Stomach smooth muscle (tissue), 2 donors: Measurements from ENCODE around the gene BEST1.

Source experiments
- H3K27ac ChIP-seq: one replicate; pipeline ENCODE4 v1.7.0; 2013; ENCODE audit warnings: mild to moderate bottlenecking, low read length, inconsistent platforms
- H3K27me3 ChIP-seq, 2 donors: one replicate each; pipeline ENCODE4 v1.7.0; 2013; ENCODE audit warnings: low read length in 2 of 2; ENCODE audit not compliant: insufficient read depth in 2 of 2, control insufficient read depth in 1 of 2
- H3K36me3 ChIP-seq, 2 donors: one replicate each; pipeline ENCODE4 v1.7.0; 2013; ENCODE audit warnings: low read length in 2 of 2; ENCODE audit not compliant: control insufficient read depth in 2 of 2, insufficient read depth in 2 of 2
- H3K4me1 ChIP-seq: one replicate; pipeline ENCODE4 v1.7.0; 2013; ENCODE audit warnings: low read length; ENCODE audit not compliant: control insufficient read depth, insufficient read depth
- H3K4me3 ChIP-seq, 2 donors: one replicate each; pipeline ENCODE4 v1.7.0; 2013; ENCODE audit warnings: low read length in 2 of 2
- H3K9ac ChIP-seq, 2 donors: one replicate each; pipeline ENCODE4 v1.7.0; 2013; ENCODE audit warnings: low read length in 2 of 2, mild to moderate bottlenecking in 1 of 2
- H3K9me3 ChIP-seq, 2 donors: one replicate each; pipeline ENCODE4 v1.7.0; 2013; ENCODE audit warnings: low read length in 2 of 2; ENCODE audit not compliant: control insufficient read depth in 2 of 2
- donor health status: healthy.
- donor health status: Pancreatic carcinoma.

BEST1 gene

GRCh38 chr11:61967116-61967923 lies 17.2 kb downstream of the BEST1 start, which contains the start of gene FTH1:
TSS of gene FTH1 (minus strand) at chr11:61967634. CDS start at chr11:61967425, 209 bp downstream.
- H3K4me1 ChIP-seq = peaks cover 52% of the 10 kb centered on the region
- H3K4me3 ChIP-seq = peak within 1 kb of the TSS; percentile 99
- peak within 1 kb of the TSS; percentile 86 to 95 for H3K9ac ChIP-seq
- peak within 1 kb of the TSS; percentile 93 for H3K27ac ChIP-seq
- no peaks in the 10 kb centered on the region for H3K9me3 ChIP-seq
- H3K36me3 ChIP-seq = peaks cover 26 to 27% of the 10 kb centered on the region in 2 donors
- no peaks in the 10 kb centered on the region for H3K27me3 ChIP-seq

GRCh38 chr11:61967924-61968757 lies 18.0 kb downstream of the BEST1 start:
- peak overlapping the region; percentile 93 for H3K27ac ChIP-seq
- H3K4me3 ChIP-seq = peak overlapping the region; percentile 85 to 99
- no peaks in the 10 kb centered on the region for H3K9me3 ChIP-seq
- peak overlapping the region; percentile 84 to 86 for H3K9ac ChIP-seq
- no peaks in the 10 kb centered on the region for H3K27me3 ChIP-seq
- peaks cover 21 to 24% of the 10 kb centered on the region in 2 donors for H3K36me3 ChIP-seq
- H3K4me1 ChIP-seq = peaks cover 55% of the 10 kb centered on the region

- Histone ChIP-seq H3K9me3 (no peaks in the 10 kb centered on the region), H3K9ac (peak overlapping the region; percentile 84 to 86), H3K4me3 (peak overlapping the region; percentile 85 to 99), H3K27ac (peak overlapping the region; percentile 93), H3K27me3 (no peaks in the 10 kb centered on the region), H3K4me1 (peaks cover 53% of the 10 kb centered on the region), H3K36me3 (peaks cover 15 to 17% of the 10 kb centered on the region in 2 donors)
Measured at GRCh38 chr11:61968758-61969390, 18.7 kb downstream of the BEST1 start.

- Histone ChIP-seq H3K27ac (no peak overlapping the region), H3K9ac (no peak overlapping the region), H3K4me3 (no peak overlapping the region)
Measured at GRCh38 chr11:61969391-61969758, 19.2 kb downstream of the BEST1 start.

GRCh38 chr11:61969838-61970662 lies 19.9 kb downstream of the BEST1 start:
- Histone ChIP-seq H3K9ac (no peak overlapping the region), H3K9me3 (no peaks in the 10 kb centered on the region), H3K27ac (peak overlapping the region; percentile 8), H3K4me1 (peaks cover 49% of the 10 kb centered on the region), H3K4me3 (no peak overlapping the region), H3K36me3 (peaks cover 6 to 7% of the 10 kb centered on the region in 2 donors), H3K27me3 (no peaks in the 10 kb centered on the region)

More at GRCh38 chr11:61969391-61969758, 19.2 kb downstream of the BEST1 start:
- Histone ChIP-seq H3K36me3 (peaks cover 11 to 12% of the 10 kb centered on the region in 2 donors), H3K9me3 (no peaks in the 10 kb centered on the region), H3K4me1 (peaks cover 49% of the 10 kb centered on the region), H3K27me3 (no peaks in the 10 kb centered on the region)

- H3K4me3 ChIP-seq = peak overlapping the region in 1 of 2 donors; percentile 52
- H3K9ac ChIP-seq = peak overlapping the region; percentile 48 to 58
- no peaks in the 10 kb centered on the region for H3K9me3 ChIP-seq
Measured at GRCh38 chr11:61971248-61972111, 21.3 kb downstream of the BEST1 start.

GRCh38 chr11:61972112-61972671 lies 22.0 kb downstream of the BEST1 start:
- Histone ChIP-seq H3K4me3 (peak overlapping the region in 1 of 2 donors; percentile 49), H3K27ac (peak overlapping the region; percentile 96), H3K9me3 (no peaks in the 10 kb centered on the region), H3K27me3 (no peaks in the 10 kb centered on the region), H3K36me3 (no peaks in the 10 kb centered on the region), H3K9ac (peak overlapping the region; percentile 52 to 60), H3K4me1 (peaks cover 45% of the 10 kb centered on the region)

More at GRCh38 chr11:61971248-61972111, 21.3 kb downstream of the BEST1 start:
- H3K27ac ChIP-seq = peak overlapping the region; percentile 96
- H3K36me3 ChIP-seq = no peaks in the 10 kb centered on the region
- peaks cover 45% of the 10 kb centered on the region for H3K4me1 ChIP-seq
- no peaks in the 10 kb centered on the region for H3K27me3 ChIP-seq

- Histone ChIP-seq H3K4me1 (peaks cover 44% of the 10 kb centered on the region), H3K9ac (peak overlapping the region; percentile 52 to 60), H3K27me3 (no peaks in the 10 kb centered on the region), H3K27ac (peak overlapping the region; percentile 96), H3K4me3 (peak overlapping the region in 1 of 2 donors; percentile 49), H3K36me3 (no peaks in the 10 kb centered on the region), H3K9me3 (no peaks in the 10 kb centered on the region)
Measured at GRCh38 chr11:61972672-61973475, 22.7 kb downstream of the BEST1 start.
